Mesenteric fat pad (tissue), 1 donor: ENCODE results near the gene DENND4A. TPM values are rescaled to one million over a fixed set of nuclear protein-coding genes. Genes with fewer than 3 reads are reported as not detected.

Source experiments
- DNase-seq: peaks from one replicate; pipeline ENCODE4 v3.0.0-alpha.2; 2020; ENCODE audit warnings: low spot score
- total RNA-seq: library from RNA; stranded (reverse); fragmentation: NEBNext Ultra II Directional; extraction: Animal tissue kit (Norgen Biotek cat#: 25700); gene quantifications from one replicate; pipeline ENCODE4 v1.2.1, GENCODE V29; 2021
- donor health status: DM: yes; HTN: yes; CAD: no.

DENND4A gene
- total RNA-seq, 1 donor from 2014 or later, result 30.4 TPM

- no peak for DNase-seq
Observed at GRCh38 chr15:65680544-65680943, 111.5 kb downstream of the DENND4A start.

GRCh38 chr15:65676123-65676522, 116.0 kb downstream of the DENND4A start:
- DNase-seq, result no peak

- DNase-seq, result no peak
Observed at GRCh38 chr15:65675551-65675950, 116.5 kb downstream of the DENND4A start.

GRCh38 chr15:65666257-65666656, 125.8 kb downstream of the DENND4A start:
- DNase-seq, result no peak

GRCh38 chr15:65663521-65663920, 128.6 kb downstream of the DENND4A start:
- no peak for DNase-seq

- no peak for DNase-seq
Observed at GRCh38 chr15:65660927-65661326, 131.2 kb downstream of the DENND4A start.

GRCh38 chr15:65659502-65660052, 132.5 kb downstream of the DENND4A start:
- no peak for DNase-seq

GRCh38 chr15:65655457-65655856, 136.6 kb downstream of the DENND4A start:
- DNase-seq, result no peak

- no peak for DNase-seq
Observed at GRCh38 chr15:65655026-65655425, 137.1 kb downstream of the DENND4A start.

GRCh38 chr15:65653801-65654521, 138.1 kb downstream of the DENND4A start:
- no peak for DNase-seq

- no peak for DNase-seq
Observed at GRCh38 chr15:65653341-65653740, 138.8 kb downstream of the DENND4A start.

- no peak for DNase-seq
Observed at GRCh38 chr15:65651831-65652749, 140.0 kb downstream of the DENND4A start.

GRCh38 chr15:65651042-65651322, 141.1 kb downstream of the DENND4A start:
- DNase-seq, result no peak

- no peak for DNase-seq
Observed at GRCh38 chr15:65650312-65651041, 141.6 kb downstream of the DENND4A start.

- no peak for DNase-seq
Observed at GRCh38 chr15:65646486-65646885, 145.6 kb downstream of the DENND4A start.

GRCh38 chr15:65645392-65645791, 146.7 kb downstream of the DENND4A start:
- DNase-seq, result no peak

- no peak for DNase-seq
Observed at GRCh38 chr15:65644282-65644681, 147.8 kb downstream of the DENND4A start.

- no peak for DNase-seq
Observed at GRCh38 chr15:65642594-65642993, 149.5 kb downstream of the DENND4A start.

- no peak for DNase-seq
Observed at GRCh38 chr15:65641768-65642475, 150.2 kb downstream of the DENND4A start.

GRCh38 chr15:65639509-65639908, 152.6 kb downstream of the DENND4A start:
- no peak for DNase-seq

- DNase-seq, result no peak
Observed at GRCh38 chr15:65638681-65639089, 153.4 kb downstream of the DENND4A start.
